C4-2B (cell line): ENCODE results near the gene CRYGN.

ENCODE experiments used
- H3K27ac ChIP-seq: fragments of 450-650 bp; 2 replicates; pipeline ENCODE4 v1.5.1; 2017
- ZFX ChIP-seq: fragments of 450-650 bp; IDR thresholded peaks from 2 replicates; pipeline ENCODE4 v1.6.1; 2017
- TF ChIP-seq, protein P1 (sequence below): fragments of 450-650 bp; conservative IDR thresholded peaks from 2 replicates; pipeline ENCODE4 v1.5.1; 2017; ENCODE audit warnings: mild to moderate bottlenecking

CRYGN gene

DNA sequence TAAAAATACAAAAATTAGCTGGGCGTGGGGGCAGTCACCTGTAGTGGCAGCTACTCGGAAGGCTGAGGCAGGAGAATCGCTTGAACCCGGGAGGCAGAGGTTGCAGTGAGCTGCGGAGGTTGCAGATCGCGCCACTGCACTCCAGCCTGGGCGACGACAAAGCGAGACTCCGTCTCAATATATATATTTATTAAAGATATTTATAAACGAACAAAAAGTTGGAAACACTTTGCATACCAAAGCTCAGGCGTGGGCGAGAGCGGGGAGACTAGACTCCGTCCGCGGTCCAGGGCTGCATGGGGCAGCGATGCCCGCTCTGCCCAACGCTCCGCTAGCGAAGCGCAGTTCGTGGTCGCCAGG lies 7.9 kb upstream of the CRYGN start:
- TF ChIP-seq, protein P1, sequence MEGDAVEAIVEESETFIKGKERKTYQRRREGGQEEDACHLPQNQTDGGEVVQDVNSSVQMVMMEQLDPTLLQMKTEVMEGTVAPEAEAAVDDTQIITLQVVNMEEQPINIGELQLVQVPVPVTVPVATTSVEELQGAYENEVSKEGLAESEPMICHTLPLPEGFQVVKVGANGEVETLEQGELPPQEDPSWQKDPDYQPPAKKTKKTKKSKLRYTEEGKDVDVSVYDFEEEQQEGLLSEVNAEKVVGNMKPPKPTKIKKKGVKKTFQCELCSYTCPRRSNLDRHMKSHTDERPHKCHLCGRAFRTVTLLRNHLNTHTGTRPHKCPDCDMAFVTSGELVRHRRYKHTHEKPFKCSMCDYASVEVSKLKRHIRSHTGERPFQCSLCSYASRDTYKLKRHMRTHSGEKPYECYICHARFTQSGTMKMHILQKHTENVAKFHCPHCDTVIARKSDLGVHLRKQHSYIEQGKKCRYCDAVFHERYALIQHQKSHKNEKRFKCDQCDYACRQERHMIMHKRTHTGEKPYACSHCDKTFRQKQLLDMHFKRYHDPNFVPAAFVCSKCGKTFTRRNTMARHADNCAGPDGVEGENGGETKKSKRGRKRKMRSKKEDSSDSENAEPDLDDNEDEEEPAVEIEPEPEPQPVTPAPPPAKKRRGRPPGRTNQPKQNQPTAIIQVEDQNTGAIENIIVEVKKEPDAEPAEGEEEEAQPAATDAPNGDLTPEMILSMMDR, result no peak
- no peak for TF ChIP-seq ZFX
- H3K27ac ChIP-seq, result no peak overlapping the region

DNA sequence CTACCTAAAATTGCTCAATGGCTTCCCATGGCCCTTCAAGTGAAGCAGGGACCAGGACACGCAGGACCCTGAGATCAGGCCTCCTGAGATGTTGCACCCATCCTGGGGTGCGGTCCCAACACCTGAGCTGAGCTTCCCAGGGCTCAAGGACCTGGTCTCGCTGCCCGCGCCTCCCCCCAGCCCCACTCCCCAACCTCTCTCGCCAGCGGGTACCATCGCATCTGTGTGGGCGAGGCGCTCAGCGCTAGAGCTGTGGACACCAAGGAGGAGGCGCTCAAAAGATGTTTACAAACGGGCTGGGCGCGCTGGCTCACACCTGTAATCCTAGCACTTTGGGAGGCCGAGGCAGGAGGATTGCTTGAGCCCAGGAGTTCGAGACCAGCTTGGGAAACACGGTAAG lies 7.4 kb upstream of the CRYGN start:
- no peak overlapping the region for H3K27ac ChIP-seq
- TF ChIP-seq, protein P1, result no peak
- no peak for TF ChIP-seq ZFX

DNA sequence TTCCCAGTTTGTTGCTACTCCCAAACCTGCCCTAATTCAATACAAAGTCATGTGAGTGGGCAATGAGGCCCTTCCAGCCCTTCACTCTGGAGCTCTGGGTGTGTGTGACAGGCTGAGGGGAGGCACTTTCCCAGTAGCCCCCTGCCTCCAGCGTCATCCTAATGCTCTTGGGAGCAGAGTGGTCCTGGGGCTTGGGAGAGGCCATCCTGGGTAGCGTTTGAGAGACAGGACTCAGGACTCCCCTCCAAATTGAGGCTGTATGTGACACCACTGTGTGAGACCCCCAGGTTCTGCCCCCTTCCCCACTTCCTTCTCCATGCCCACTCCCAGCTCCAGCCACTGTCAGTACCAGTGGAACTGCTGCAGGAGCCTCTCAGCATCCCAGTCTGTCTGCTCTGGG lies 6.5 kb upstream of the CRYGN start:
- H3K27ac ChIP-seq, result no peak overlapping the region
- no peak for TF ChIP-seq ZFX
- TF ChIP-seq, protein P1, result no peak

DNA sequence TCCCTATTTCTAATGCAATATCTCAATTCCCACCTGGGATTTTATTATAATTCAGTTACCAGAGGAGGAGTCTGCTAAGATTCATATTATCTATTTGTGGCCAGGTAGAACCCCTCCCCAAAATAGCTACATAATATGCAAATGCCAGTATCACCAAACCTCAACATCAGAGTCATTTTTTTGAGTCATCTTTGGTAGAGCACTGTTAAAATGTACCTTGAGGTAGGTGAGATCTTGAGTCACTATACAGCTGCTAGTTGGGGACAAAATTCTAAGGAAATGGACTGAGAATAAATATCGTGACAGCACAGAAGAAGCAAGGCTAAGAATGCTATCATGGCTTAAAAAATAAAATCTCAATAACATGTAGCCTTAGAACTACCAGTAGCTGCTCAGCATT lies 4.7 kb upstream of the CRYGN start:
- H3K27ac ChIP-seq, result no peak overlapping the region
- TF ChIP-seq, protein P1, result no peak
- TF ChIP-seq ZFX, result no peak

DNA sequence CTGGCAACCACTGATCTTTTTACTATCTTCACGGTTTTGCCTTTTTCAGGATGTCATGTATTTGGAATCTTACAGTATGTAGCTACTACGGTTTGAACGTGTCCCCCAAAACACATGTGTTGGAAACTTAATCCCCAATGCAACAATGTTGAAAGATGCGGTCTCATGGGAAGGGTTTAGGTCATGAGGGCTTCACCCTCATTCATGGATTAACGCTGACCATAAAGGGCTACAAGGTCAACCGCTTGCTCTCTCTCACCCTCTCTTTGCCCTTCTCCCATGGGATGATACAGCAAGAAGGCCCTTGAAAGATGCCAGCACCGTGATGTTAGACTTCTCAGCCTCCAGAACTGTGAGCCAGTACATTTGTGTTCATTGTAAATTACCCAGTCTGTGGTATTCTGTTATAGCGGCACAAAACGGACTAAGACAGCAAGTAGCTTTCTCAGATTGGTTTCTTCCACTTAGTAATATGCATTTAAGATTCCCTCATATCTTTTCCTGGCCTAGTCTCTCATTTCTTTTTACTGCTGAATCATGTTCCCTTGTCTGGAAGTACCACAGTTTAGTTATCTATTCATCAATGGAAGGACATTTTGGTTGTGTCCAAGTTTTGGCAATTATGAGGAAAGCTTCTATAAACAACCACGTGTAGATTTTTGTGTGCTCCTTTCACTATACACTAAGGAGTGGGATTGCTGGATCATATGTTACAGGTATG lies 3.0 kb upstream of the CRYGN start:
- H3K27ac ChIP-seq, result no peak overlapping the region
- no peak for TF ChIP-seq ZFX
- TF ChIP-seq, protein P1, result no peak

DNA sequence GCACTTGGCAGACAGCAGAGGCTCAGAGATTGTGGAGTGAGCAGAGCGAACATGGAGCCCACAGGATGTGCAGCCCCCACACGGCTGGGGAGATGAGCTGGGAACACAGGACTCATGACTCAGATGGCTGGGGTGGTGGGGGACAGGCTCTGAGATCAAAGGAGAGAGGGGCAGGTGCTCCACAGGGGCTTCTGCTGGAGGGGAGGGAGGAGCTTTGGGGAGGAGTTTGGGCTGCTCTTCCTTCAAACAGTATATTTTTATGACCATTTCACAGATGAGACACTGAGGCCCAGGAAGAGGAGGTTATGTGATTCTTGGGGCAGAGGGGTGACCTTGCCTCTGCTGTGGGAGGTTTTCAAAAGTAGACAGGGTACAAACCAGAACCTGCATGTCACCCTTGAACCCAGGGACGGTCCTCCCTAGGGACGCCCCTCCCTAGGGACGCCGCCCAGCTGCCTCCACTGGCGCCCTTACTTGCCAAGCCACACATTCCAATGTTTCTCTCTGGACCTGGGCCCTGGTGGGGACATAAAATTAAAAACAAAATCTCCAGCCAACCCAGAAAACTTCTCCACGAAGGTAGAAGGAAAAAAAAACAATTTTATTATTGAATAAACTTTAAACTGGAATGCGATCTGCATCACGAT lies 981 bp upstream of the CRYGN start:
- no peak for TF ChIP-seq ZFX
- TF ChIP-seq, protein P1, result no peak
- no peak overlapping the region for H3K27ac ChIP-seq

DNA sequence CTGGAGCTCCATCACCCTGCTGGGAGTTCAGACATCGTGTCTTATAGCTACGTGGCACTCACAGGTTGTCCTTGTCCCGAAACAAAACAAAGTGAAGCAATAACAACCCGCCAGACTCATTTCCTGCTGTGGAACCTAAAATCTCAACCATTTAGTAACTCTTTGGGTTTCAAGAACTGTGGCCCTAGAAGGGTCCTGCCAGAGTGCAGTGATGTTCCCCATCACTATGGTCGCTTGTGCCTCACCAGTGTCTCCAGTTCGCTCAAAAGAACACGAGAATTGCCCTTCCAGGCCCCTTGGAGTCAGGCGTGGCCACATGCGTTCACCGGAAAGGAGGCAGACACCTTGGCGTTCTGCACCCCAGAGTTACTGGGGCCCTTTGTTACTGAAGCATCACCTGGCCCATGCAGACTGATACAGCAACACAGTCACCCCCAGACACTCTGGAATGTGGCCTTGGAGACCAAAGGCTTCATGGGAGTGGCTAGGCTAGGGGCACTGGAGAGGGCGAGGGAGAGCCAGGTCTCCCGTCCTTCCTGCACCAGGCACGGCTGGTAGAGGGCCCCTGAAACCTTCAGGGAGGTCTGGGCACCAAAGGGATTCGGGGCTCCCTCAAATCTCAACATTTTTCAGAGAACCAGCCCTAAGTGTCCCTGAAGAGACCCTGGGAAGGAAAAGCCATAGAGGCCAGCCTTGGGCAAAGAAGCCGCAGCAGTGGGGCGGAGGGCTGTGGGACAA lies 908 bp downstream of the CRYGN start:
- no peak overlapping the region for H3K27ac ChIP-seq
- TF ChIP-seq, protein P1, result no peak
- TF ChIP-seq ZFX, result no peak
